ENCODE measurements around the gene PSMD9.

GRCh38 chr12:121942145-121942718 lies 53.6 kb downstream of the PSMD9 start:
- no peak for TF ChIP-seq CTCF (IDR thresholded peaks at IDR 0.05)
- TF ChIP-seq POLR2A (IDR thresholded peaks at IDR 0.05), result no peak

All from gastroesophageal sphincter (tissue), 3 donors.